ENCODE data around the gene TAS2R39. TPM values are rescaled to one million over a fixed set of nuclear protein-coding genes. Genes with fewer than 3 reads are reported as not detected.
"Not testable (repeated sequence)": the region's sequence is repeated elsewhere in the genome, so short reads cannot be mapped to it uniquely, and the experiment has no call there.

TAS2R39 gene
- total RNA-seq, 5 donors from 2014 or later (not counting 1 experiment from before 2014, with no cell fraction given) = not detected

GRCh38 chr7:143210541-143210940 lies 27.3 kb downstream of the TAS2R39 start:
- Mint-ChIP-seq H3K4me3 (no peak overlapping the region), H3K4me1 (peaks cover 9 to 10% (median 10%) of the 10 kb centered on the region in 3 donors), H3K27ac (no peak overlapping the region), H3K27me3 (no peaks in the 10 kb centered on the region), H3K36me3 (no peaks in the 10 kb centered on the region), H3K9me3 (peaks cover 0 to 3% (median 0%) of the 10 kb centered on the region in 3 donors)
- H3K27ac ChIP-seq (ENCODE audit: low read length) = no peak overlapping the region
- ChIA-PET POLR2A (no interaction called here), CTCF (no interaction called here)
- DNase-seq (no peak), ATAC-seq (replicated peaks in 1 of 4) (no peak)
- H3K27me3 ChIP-seq (replicated peaks in 1 of 2; ENCODE audit: control insufficient read depth in 2 of 2, extremely low read depth in 1 of 2, insufficient read depth in 2 of 2, low read length in 1 of 2) = no peaks in the 10 kb centered on the region
- H3K4me1 ChIP-seq (ENCODE audit: control insufficient read depth in 1 of 2, extremely low read depth in 1 of 2, insufficient read depth in 2 of 2, low read length in 2 of 2) = peaks cover 6 to 7% of the 10 kb centered on the region in 2 experiments
- no peaks in the 10 kb centered on the region for H3K9me3 ChIP-seq
- H3K4me3 ChIP-seq (ENCODE audit: control insufficient read depth in 1 of 2, extremely low read depth in 1 of 2, low read length in 1 of 2) = no peak overlapping the region
- 56% methylated on average over 3 of the region's 4 CpGs for WGBS (ENCODE audit: insufficient coverage)
- no peaks in the 10 kb centered on the region for H3K36me3 ChIP-seq (ENCODE audit: control insufficient read depth in 2 of 2, extremely low read depth in 1 of 2, insufficient read depth in 1 of 2, low read length in 1 of 2)

GRCh38 chr7:143213478-143213877 lies 30.3 kb downstream of the TAS2R39 start:
- CTCF ChIA-PET = interaction anchor here (0.6 to 7.1 kb wide), 4 partner anchors 204 to 902 kb away, joined by 3 to 111 read pairs (median 25); no protein-coding TSS in a partner anchor
- not testable (repeated sequence) for H3K4me3 Mint-ChIP-seq
- no CpG with 5 or more reads among the region's 4 CpGs for WGBS (ENCODE audit: insufficient coverage)

GRCh38 chr7:143214789-143215679 lies 31.8 kb downstream of the TAS2R39 start:
- Mint-ChIP-seq H3K27ac (no peak overlapping the region), H3K4me1 (no peaks in the 10 kb centered on the region), H3K4me3 (no peak overlapping the region), H3K9me3 (peaks cover 0 to 3% (median 0%) of the 10 kb centered on the region in 3 donors), H3K27me3 (peaks cover 3 to 9% of the 10 kb centered on the region in 2 donors), H3K36me3 (no peaks in the 10 kb centered on the region)
- DNase-seq (peak in 34 of 35 experiments; percentile 26 to 89 (median 51)), ATAC-seq (replicated peaks in 1 of 4) (peak; percentile 77 to 90 (median 84))
- POLR2A ChIA-PET = interaction anchor here (0.5 to 0.7 kb wide), 4 partner anchors 22 to 1239 kb away, joined by 3 to 6 read pairs (median 3); no protein-coding TSS in a partner anchor
- H3K4me1 ChIP-seq (ENCODE audit: control insufficient read depth in 1 of 2, extremely low read depth in 1 of 2, insufficient read depth in 2 of 2, low read length in 2 of 2) = no peaks in the 10 kb centered on the region
- H3K9me3 ChIP-seq = no peaks in the 10 kb centered on the region
- CTCF ChIA-PET = interaction anchor here (0.5 to 7.1 kb wide), 58 partner anchors 8 to 1240 kb away, joined by 3 to 111 read pairs (median 3); partner anchors contain the start of gene GSTK1 (in 1 of the 2)
- H3K36me3 ChIP-seq (ENCODE audit: control insufficient read depth in 2 of 2, extremely low read depth in 1 of 2, insufficient read depth in 1 of 2, low read length in 1 of 2) = no peaks in the 10 kb centered on the region
- H3K27me3 ChIP-seq (replicated peaks in 1 of 2; ENCODE audit: control insufficient read depth in 2 of 2, extremely low read depth in 1 of 2, insufficient read depth in 2 of 2, low read length in 1 of 2) = peaks cover 0 to 5% of the 10 kb centered on the region in 2 experiments
- no CpG with 5 or more reads among the region's 8 CpGs for WGBS (ENCODE audit: insufficient coverage)
- H3K27ac ChIP-seq (ENCODE audit: low read length) = no peak overlapping the region
- H3K4me3 ChIP-seq (ENCODE audit: control insufficient read depth in 1 of 2, extremely low read depth in 1 of 2, low read length in 1 of 2) = no peak overlapping the region

More at GRCh38 chr7:143213478-143213877, 30.3 kb downstream of the TAS2R39 start:
- H3K4me1 Mint-ChIP-seq; H3K27me3 ChIP-seq (replicated peaks in 1 of 2; ENCODE audit: control insufficient read depth in 2 of 2, extremely low read depth in 1 of 2, insufficient read depth in 2 of 2, low read length in 1 of 2); H3K9me3 ChIP-seq; H3K27ac ChIP-seq (ENCODE audit: low read length); H3K9me3 Mint-ChIP-seq; H3K4me1 ChIP-seq (ENCODE audit: control insufficient read depth in 1 of 2, extremely low read depth in 1 of 2, insufficient read depth in 2 of 2, low read length in 2 of 2); ATAC-seq (replicated peaks in 1 of 4); DNase-seq; H3K4me3 ChIP-seq (ENCODE audit: control insufficient read depth in 1 of 2, extremely low read depth in 1 of 2, low read length in 1 of 2); POLR2A ChIA-PET; H3K36me3 Mint-ChIP-seq; H3K36me3 ChIP-seq (ENCODE audit: control insufficient read depth in 2 of 2, extremely low read depth in 1 of 2, insufficient read depth in 1 of 2, low read length in 1 of 2); H3K27me3 Mint-ChIP-seq; H3K27ac Mint-ChIP-seq: not testable (repeated sequence)

GRCh38 chr7:143216151-143216550 lies 32.9 kb downstream of the TAS2R39 start:
- Mint-ChIP-seq H3K36me3 (no peaks in the 10 kb centered on the region), H3K4me1 (no peaks in the 10 kb centered on the region), H3K27ac (no peak overlapping the region), H3K9me3 (peaks cover 0 to 3% (median 0%) of the 10 kb centered on the region in 3 donors), H3K4me3 (no peak overlapping the region), H3K27me3 (peaks cover 3 to 9% of the 10 kb centered on the region in 2 donors)
- no peak overlapping the region for H3K4me3 ChIP-seq (ENCODE audit: control insufficient read depth in 1 of 2, extremely low read depth in 1 of 2, low read length in 1 of 2)
- H3K27ac ChIP-seq (ENCODE audit: low read length) = no peak overlapping the region
- peaks cover 0 to 7% of the 10 kb centered on the region in 2 experiments for H3K27me3 ChIP-seq (replicated peaks in 1 of 2; ENCODE audit: control insufficient read depth in 2 of 2, extremely low read depth in 1 of 2, insufficient read depth in 2 of 2, low read length in 1 of 2)
- no peak for DNase-seq
- 67% methylated on average over 1 of the region's 6 CpGs for WGBS (ENCODE audit: insufficient coverage)
- ChIA-PET CTCF (interaction anchor here (0.6 to 7.1 kb wide), 19 partner anchors 8 to 893 kb away, joined by 3 to 111 read pairs (median 5); no protein-coding TSS in a partner anchor), POLR2A (interaction anchor here in 1 of 2 donors (0.6 kb wide), 1 partner anchor 21 kb away, joined by 3 read pairs; no protein-coding TSS in a partner anchor)
- ATAC-seq (replicated peaks in 1 of 4) = no peak
- H3K9me3 ChIP-seq = no peaks in the 10 kb centered on the region
- no peaks in the 10 kb centered on the region for H3K4me1 ChIP-seq (ENCODE audit: control insufficient read depth in 1 of 2, extremely low read depth in 1 of 2, insufficient read depth in 2 of 2, low read length in 2 of 2)
- no peaks in the 10 kb centered on the region for H3K36me3 ChIP-seq (ENCODE audit: control insufficient read depth in 2 of 2, extremely low read depth in 1 of 2, insufficient read depth in 1 of 2, low read length in 1 of 2)

- Mint-ChIP-seq H3K9me3 (peaks cover 0 to 3% (median 0%) of the 10 kb centered on the region in 3 donors), H3K27ac (no peak overlapping the region), H3K4me1 (no peaks in the 10 kb centered on the region), H3K4me3 (no peak overlapping the region), H3K36me3 (no peaks in the 10 kb centered on the region), H3K27me3 (peaks cover 6 to 9% of the 10 kb centered on the region in 2 donors)
- 17% methylated on average over 1 of the region's 2 CpGs for WGBS (ENCODE audit: insufficient coverage)
- Histone ChIP-seq H3K27me3 (replicated peaks in 1 of 2; ENCODE audit: control insufficient read depth in 2 of 2, extremely low read depth in 1 of 2, insufficient read depth in 2 of 2, low read length in 1 of 2) (peaks cover 0 to 7% of the 10 kb centered on the region in 2 experiments), H3K4me1 (ENCODE audit: control insufficient read depth in 1 of 2, extremely low read depth in 1 of 2, insufficient read depth in 2 of 2, low read length in 2 of 2) (no peaks in the 10 kb centered on the region), H3K4me3 (ENCODE audit: control insufficient read depth in 1 of 2, extremely low read depth in 1 of 2, low read length in 1 of 2) (no peak overlapping the region), H3K36me3 (ENCODE audit: control insufficient read depth in 2 of 2, extremely low read depth in 1 of 2, insufficient read depth in 1 of 2, low read length in 1 of 2) (no peaks in the 10 kb centered on the region), H3K9me3 (no peaks in the 10 kb centered on the region), H3K27ac (ENCODE audit: low read length) (no peak overlapping the region)
- ATAC-seq (replicated peaks in 1 of 4) (no peak), DNase-seq (no peak)
- ChIA-PET POLR2A (no interaction called here), CTCF (interaction anchor here (0.6 to 7.1 kb wide), 10 partner anchors 10 to 215 kb away, joined by 3 to 111 read pairs (median 6); no protein-coding TSS in a partner anchor)
Measured at GRCh38 chr7:143216686-143217085, 33.5 kb downstream of the TAS2R39 start.

- POLR2A ChIA-PET = no interaction called here
- WGBS (ENCODE audit: insufficient coverage) = no CpG with 5 or more reads among the region's 2 CpGs
- no peak overlapping the region for H3K27ac ChIP-seq (ENCODE audit: low read length)
Measured at GRCh38 chr7:143217806-143218205, 34.6 kb downstream of the TAS2R39 start.

More at GRCh38 chr7:143217806-143218205, 34.6 kb downstream of the TAS2R39 start:
- H3K27ac Mint-ChIP-seq = no peak overlapping the region
- H3K4me1 ChIP-seq (ENCODE audit: control insufficient read depth in 1 of 2, extremely low read depth in 1 of 2, insufficient read depth in 2 of 2, low read length in 2 of 2) = no peaks in the 10 kb centered on the region
- CTCF ChIA-PET = interaction anchor here (0.6 to 7.1 kb wide), 7 partner anchors 21 to 913 kb away, joined by 3 to 111 read pairs (median 6); no protein-coding TSS in a partner anchor
- no peaks in the 10 kb centered on the region for H3K9me3 Mint-ChIP-seq
- no peak overlapping the region for H3K4me3 Mint-ChIP-seq
- no peak for ATAC-seq (replicated peaks in 1 of 4)
- H3K4me3 ChIP-seq (ENCODE audit: control insufficient read depth in 1 of 2, extremely low read depth in 1 of 2, low read length in 1 of 2) = no peak overlapping the region
- no peaks in the 10 kb centered on the region for H3K36me3 Mint-ChIP-seq
- H3K27me3 Mint-ChIP-seq = peaks cover 15% of the 10 kb centered on the region in 2 donors
- H3K4me1 Mint-ChIP-seq = no peaks in the 10 kb centered on the region
- peaks cover 0 to 10% of the 10 kb centered on the region in 2 experiments for H3K27me3 ChIP-seq (replicated peaks in 1 of 2; ENCODE audit: control insufficient read depth in 2 of 2, extremely low read depth in 1 of 2, insufficient read depth in 2 of 2, low read length in 1 of 2)
- H3K36me3 ChIP-seq (ENCODE audit: control insufficient read depth in 2 of 2, extremely low read depth in 1 of 2, insufficient read depth in 1 of 2, low read length in 1 of 2) = no peaks in the 10 kb centered on the region
- no peaks in the 10 kb centered on the region for H3K9me3 ChIP-seq
- DNase-seq = no peak
